Prostate gland (tissue), 2 donors: Measurements from ENCODE around the gene KIAA0753.

Source experiments
- CTCF ChIP-seq, 4 experiments: fragments of 200-600 bp in 2 of 4; fragments of 450-650 bp in 2 of 4; sonication (generic) in 2 of 4; IDR thresholded peaks; 1 replicate in 3 of 4; 2 replicates in 1 of 4; pipeline ENCODE4 v1.5.1; 2016 to 2019; ENCODE audit warnings: antibody characterized with exemption in 4 of 4, mild to moderate bottlenecking in 2 of 4, moderate library complexity in 2 of 4
- POLR2A ChIP-seq: fragments of 450-650 bp; IDR thresholded peaks from one replicate; pipeline ENCODE4 v1.6.1; 2016; ENCODE audit warnings: antibody characterized with exemption, mild to moderate bottlenecking

GRCh38 chr17:6639014-6639585 lies 1.4 kb downstream of the KIAA0753 start:
- TF ChIP-seq CTCF (IDR thresholded peaks at IDR 0.05) = no peak
- no peak for TF ChIP-seq POLR2A
